Fibroblast of villous mesenchyme (primary cell): Measurements from ENCODE around the gene TGM1. TPM values are rescaled to one million over a fixed set of nuclear protein-coding genes. Genes with fewer than 3 reads are reported as not detected.

Experiments
- DNase-seq: peaks from one replicate; pipeline ENCODE4 v3.0.0-alpha.2; 2010; ENCODE audit warnings: low read depth
- H3K4me3 ChIP-seq: 2 replicates; pipeline ENCODE4 v1.5.1; 2011; ENCODE audit warnings: low read depth, mild to moderate bottlenecking, low read length
- CTCF ChIP-seq: IDR thresholded peaks from 2 replicates; pipeline ENCODE4 v1.5.1; 2012; ENCODE audit warnings: low read depth, mild to moderate bottlenecking, low read length; ENCODE audit not compliant: insufficient read depth
- total RNA-seq: library from RNA; depleted of rRNA; stranded (reverse); fragments of >200 nt; gene quantifications from 2 replicates; pipeline ENCODE4 v1.2.3, GENCODE V29; 2012

Gene TGM1
- total RNA-seq, 1 donor: 2.2 TPM

GRCh38 chr14:24290746-24291145 lies 27.8 kb upstream of the TGM1 start:
- H3K4me3 ChIP-seq: no peak overlapping the region
- no peak for DNase-seq
- no peak for TF ChIP-seq CTCF

GRCh38 chr14:24289649-24290280 lies 26.8 kb upstream of the TGM1 start:
- H3K4me3 ChIP-seq: no peak overlapping the region
- DNase-seq: no peak
- no peak for TF ChIP-seq CTCF

- no peak for DNase-seq
- H3K4me3 ChIP-seq: no peak overlapping the region
- no peak for TF ChIP-seq CTCF
Measured at GRCh38 chr14:24286996-24287395, 24.0 kb upstream of the TGM1 start.

- no peak for TF ChIP-seq CTCF
- no peak overlapping the region for H3K4me3 ChIP-seq
- DNase-seq: no peak
Measured at GRCh38 chr14:24285351-24285750, 22.4 kb upstream of the TGM1 start.

- no peak for DNase-seq
- no peak overlapping the region for H3K4me3 ChIP-seq
- TF ChIP-seq CTCF: no peak
Measured at GRCh38 chr14:24284501-24285035, 21.6 kb upstream of the TGM1 start.

- no peak for DNase-seq
Measured at GRCh38 chr14:24283796-24284460, 21.0 kb upstream of the TGM1 start.

More at GRCh38 chr14:24283796-24284460, 21.0 kb upstream of the TGM1 start:
- no peak overlapping the region for H3K4me3 ChIP-seq
- no peak for TF ChIP-seq CTCF
